Measurements from ENCODE around the gene ARF1. TPM values are rescaled to one million over a fixed set of nuclear protein-coding genes. Genes with fewer than 3 reads are reported as not detected.

The ARF1 gene
- polyA plus RNA-seq, 3 donors: 289 to 357 (median 319) TPM

DNA sequence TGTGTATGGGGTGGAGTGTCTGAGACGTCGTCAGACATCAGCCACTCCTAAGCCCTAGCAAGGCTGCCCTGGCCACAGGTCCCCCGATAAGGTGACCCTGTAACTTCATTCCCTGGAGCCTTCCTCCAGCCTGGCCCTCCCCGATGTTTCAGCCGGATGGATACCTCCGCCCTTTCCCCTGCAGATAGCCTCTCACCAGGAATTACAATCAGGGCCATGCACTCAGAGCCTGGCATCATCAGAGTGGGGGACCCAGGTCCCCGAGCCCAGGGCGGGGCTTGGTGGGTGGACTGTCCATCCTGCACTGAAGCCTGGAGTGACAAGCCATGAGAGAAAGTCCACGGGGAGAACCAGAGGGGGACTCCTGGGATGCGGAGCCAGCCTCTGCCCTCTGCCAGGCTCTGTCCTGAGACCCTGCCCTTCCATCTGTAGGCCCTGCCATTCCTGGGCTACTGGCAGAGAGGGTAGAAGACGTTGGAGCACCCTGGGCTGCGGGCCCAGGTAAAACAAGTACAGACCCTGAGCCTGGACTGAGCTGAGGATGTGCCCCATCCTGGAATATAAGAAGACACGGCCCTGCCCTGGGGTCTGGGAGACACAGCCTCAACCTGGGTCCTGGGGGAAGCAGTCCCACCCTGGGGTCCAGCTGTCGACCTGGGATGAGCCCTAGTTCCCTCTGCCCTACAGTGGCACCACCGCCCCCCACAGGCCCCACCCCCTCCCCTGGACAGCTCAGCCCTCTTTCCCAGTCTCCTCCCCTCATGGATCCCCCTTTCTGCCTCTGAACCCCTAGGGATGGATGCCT is 16.8 kb upstream of the ARF1 start:
- no peak overlapping the region for H3K27ac ChIP-seq (ENCODE audit: low read depth, low read length)
- 72 to 75% (median 73%) methylated on average over 15 of the region's 15 CpGs for WGBS, 3 donors

DNA sequence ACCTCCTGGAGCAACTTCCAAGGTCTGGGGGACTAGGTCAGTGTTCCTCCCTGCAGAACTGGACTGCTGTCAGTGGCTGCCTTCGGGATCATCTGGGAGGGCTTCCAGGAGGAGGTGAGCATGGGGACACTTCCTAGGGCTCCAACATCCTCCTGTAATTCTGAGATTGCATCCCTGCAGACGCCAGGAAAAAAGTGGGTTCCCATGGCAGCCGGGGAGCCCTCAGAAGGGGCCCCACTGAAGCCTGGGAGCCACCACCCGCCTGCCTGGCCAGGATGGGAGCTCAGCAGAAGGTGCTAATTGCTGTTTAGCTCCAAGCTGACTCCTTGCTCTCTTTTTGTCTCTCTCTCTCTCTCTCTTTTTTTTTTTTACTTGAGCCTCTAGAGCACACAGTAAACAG is 16.1 kb upstream of the ARF1 start:
- no peak overlapping the region for H3K27ac ChIP-seq (ENCODE audit: low read depth, low read length)
- WGBS, 3 donors: 29 to 44% (median 40%) methylated on average over 4 of the region's 4 CpGs

DNA sequence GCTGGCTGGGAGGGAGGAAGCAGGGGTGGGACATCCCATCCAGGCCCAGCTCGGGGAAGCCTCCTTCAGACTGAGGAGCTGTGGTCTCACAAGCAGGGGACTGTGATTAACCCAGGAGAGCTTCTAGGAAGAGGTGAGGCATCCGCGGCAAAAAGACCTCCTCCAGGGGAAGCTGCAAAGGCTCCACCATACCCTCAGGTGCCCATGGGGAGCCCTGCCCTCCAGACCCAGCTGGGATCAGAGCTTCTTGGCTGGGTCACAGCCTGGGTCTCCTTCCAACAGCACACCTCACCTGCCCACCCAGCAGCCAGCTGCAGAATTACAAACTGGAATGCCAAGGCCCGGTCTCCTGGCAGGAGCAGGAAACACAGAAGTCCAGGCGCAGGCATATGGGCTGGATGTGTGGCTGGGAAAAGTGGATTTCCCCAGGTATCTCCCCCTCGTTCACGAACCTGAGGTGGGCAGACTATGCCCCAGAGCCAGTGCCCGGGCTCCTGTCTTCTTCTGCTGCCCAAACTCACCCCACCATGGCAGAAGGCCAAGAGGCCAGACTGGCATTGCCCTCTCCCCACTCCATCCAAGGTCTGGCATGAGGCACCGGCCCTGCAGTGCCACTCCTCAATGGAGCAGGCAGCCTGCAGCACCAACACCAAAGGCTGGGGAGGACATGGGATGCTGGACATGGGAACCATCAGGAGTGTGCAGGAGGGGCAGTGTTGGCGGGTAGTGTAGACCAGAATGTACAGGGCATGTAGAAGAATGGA is 15.4 kb upstream of the ARF1 start:
- no peak overlapping the region for H3K27ac ChIP-seq (ENCODE audit: low read depth, low read length)
- 58 to 62% (median 61%) methylated on average over 10 of the region's 10 CpGs for WGBS, 3 donors

DNA sequence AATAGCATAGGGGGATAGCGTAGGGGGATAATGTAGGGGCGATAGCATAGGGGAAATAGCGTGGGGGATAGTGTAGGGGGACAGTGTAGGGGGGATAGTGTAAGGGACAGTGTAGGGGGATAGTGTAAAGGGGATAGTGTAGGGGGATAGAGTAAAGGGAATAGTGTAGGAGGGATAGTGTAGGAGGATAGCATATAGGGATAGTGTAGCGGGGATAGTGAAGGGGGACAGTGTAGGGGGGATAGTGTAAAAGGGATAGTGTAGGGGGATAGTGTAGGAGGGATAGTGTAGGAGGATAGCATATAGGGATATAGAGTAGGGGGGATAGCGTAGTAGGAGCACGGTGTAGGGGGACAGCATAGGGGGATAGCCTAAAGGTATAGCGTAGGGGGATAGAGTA is 14.1 kb upstream of the ARF1 start:
- WGBS, 3 donors: 74 to 77% (median 76%) methylated on average over 7 of the region's 7 CpGs
- no peak overlapping the region for H3K27ac ChIP-seq (ENCODE audit: low read depth, low read length)

DNA sequence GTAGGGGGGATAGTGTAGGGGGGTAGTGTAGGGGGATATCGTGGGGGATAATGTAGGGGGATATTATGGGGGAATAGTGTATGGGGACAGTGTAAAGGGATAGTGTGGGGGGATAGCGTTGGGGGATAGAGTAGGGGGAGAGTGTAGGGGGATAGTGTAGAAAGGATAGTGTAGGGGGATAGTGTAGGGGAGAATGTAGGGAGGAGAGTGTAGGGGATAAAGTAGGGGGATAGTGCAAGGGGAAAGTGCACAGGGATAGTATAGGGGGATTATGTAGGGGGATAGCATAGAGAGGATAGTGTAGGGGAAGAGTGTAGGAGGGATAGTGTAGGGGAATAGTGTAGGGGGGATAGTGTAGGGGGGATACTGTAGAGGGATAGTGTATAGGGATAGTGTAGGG is 12.3 kb upstream of the ARF1 start:
- 35 to 66% (median 65%) methylated on average over 2 of the region's 2 CpGs for WGBS, 3 donors
- no peak overlapping the region for H3K27ac ChIP-seq (ENCODE audit: low read depth, low read length)

DNA sequence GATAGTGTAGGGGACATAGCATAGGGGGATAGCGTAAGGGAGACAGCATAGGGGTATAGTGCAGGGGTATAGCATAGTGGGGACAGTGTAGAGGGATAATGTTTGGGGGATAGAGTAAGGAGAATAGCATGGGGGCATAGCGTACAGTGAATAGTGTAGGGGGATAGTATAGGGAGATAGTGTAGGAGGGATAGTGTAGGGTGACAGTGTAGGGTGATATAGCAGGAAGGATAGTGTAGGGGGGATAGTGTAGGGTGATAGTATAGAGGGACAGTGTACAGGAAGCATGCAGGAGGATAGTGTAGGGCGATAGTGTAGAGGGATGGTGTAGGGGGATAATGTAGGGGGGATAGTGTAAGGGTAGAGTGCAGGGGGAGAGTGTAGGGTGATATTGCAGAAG is 11.7 kb upstream of the ARF1 start:
- H3K27ac ChIP-seq (ENCODE audit: low read depth, low read length): no peak overlapping the region
- 59 to 78% (median 69%) methylated on average over 3 of the region's 3 CpGs for WGBS, 3 donors

DNA sequence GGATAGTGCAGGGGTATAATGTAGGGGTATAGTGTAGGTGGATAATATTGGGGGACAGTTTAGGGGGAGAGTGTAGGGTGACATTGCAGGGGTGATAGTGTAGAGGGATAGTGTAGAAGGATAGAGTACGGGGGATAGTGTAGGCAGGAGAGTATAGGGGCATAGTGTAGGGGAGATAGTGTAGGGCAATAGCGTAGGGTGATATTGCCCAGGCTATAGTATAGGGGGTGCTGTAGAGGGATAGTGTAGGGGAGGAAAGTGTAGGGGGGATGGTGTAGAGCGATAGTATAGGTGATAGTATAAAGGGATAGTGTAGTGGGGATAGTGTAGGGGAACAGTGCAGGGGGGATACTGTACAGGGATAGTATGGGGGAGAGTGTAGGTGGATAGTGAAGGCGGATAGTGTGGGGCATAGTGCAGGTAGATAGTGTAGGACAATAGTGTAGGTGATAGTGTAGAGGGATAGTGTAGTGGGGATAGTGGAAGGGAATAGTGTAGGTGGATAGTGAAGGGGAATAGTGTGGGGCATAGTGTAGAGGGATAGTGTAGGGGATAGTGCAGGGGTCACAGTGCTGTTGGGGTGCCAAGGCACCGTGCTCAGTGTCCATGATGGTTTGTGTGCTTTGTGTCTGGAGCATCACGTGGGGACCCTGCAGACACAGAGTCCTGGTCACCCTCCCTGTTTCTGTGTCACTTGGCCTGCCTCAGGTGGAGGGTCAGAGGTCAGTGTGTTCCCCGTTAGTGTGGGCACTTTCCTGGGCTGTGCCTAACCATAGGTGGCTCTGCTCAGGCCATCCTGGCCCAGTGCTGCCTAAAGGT is 10.5 kb upstream of the ARF1 start:
- no peak overlapping the region for H3K27ac ChIP-seq (ENCODE audit: low read depth, low read length)
- 44 to 72% (median 61%) methylated on average over 6 to 7 of the region's 7 CpGs for WGBS, 3 donors

DNA sequence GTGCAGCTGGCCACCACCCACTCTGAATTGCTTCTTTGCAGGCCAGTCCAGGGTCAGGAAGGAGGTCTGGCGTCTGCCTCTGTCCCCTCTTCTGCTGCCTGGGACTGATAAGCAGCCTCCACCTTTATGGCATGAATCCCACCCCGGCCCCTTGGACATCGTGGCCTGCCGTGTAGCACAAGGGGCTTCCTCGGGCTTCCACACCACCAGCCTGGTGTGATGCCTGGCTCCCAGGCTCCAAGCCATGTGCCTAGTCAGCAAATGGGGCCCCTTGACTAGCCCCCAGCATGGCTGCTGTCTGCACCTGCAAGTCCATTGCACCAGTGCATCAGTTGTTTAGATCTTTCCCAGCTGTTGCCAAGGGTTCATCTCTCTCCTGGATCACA is 9.9 kb upstream of the ARF1 start:
- WGBS, 3 donors: 41 to 51% (median 44%) methylated on average over 5 of the region's 5 CpGs
- no peak overlapping the region for H3K27ac ChIP-seq (ENCODE audit: low read depth, low read length)

DNA sequence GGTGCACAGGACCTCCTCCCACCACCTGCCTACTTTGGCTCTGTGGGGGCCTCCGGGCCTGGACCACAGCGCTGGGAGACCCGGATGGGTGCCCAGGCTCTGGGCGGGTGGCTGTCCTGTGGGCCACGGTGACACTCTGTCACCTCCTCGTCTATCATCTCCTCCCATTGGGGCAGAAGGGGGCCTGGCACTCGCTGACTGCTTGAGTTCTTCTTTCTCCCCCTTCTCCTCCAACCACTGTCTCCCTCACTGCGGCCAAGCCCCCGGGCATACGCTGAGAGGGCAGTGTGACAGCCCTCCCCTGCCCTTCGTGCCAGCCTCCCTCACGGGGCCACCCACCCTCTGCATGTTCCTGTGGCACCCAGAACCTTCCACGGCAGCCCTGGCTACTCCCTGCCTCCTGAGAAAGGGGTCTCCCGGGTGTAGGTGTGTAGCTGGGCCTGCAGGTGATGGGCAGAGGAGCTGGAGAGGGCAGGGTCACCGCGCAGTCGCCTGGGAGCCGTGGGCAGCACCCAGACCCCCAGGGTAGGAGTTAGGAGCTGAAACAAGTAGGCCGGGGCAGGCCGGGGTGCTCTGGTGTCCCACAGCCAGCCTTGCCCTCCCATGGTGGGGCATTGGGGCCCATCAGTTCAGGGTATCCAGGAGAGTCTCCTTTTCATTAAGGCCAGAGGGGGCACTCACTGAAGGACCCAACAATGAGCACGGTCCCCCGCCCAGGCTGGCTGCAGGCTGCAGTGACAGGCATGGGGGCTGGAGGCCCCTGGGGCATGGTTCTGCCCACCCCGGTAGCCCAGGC is 9.2 kb upstream of the ARF1 start:
- no peak overlapping the region for H3K27ac ChIP-seq (ENCODE audit: low read depth, low read length)
- 66 to 70% (median 69%) methylated on average over 22 to 23 of the region's 23 CpGs for WGBS, 3 donors

DNA sequence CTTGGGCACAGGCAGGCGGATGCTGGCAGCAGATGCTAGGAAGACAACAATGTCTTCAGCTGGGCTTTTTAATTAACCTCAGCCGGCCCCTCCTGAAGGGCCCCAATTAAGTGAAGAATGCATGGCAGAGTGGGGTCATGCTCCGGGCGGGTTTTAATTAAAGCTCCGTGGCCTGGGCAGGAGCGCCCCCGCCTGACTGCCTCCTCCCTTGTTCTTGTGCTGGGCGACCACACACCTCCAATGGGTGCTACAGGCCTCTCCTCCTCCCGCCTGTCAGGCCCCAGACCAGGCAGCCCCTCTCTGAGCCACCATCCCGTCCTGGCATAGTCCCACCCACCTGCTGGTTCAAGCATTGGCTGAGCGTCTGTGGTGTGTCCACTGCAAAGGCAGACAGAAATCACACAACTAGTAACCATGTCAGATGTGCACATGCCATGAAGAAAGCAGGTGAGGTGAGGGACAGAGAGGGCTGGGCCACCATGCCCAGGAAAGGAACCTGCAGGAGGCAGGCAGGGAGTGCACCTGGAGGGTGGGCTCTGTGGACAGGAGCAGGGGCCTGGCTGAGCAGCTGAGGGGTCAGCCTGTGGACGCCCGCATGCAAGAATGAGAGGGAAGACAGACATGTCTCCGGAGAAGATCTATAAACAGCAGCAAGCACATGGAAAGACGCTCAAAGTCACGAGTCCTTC is 8.5 kb upstream of the ARF1 start:
- no peak overlapping the region for H3K27ac ChIP-seq (ENCODE audit: low read depth, low read length)
- WGBS, 3 donors: 44 to 56% (median 49%) methylated on average over 12 to 16 of the region's 16 CpGs

DNA sequence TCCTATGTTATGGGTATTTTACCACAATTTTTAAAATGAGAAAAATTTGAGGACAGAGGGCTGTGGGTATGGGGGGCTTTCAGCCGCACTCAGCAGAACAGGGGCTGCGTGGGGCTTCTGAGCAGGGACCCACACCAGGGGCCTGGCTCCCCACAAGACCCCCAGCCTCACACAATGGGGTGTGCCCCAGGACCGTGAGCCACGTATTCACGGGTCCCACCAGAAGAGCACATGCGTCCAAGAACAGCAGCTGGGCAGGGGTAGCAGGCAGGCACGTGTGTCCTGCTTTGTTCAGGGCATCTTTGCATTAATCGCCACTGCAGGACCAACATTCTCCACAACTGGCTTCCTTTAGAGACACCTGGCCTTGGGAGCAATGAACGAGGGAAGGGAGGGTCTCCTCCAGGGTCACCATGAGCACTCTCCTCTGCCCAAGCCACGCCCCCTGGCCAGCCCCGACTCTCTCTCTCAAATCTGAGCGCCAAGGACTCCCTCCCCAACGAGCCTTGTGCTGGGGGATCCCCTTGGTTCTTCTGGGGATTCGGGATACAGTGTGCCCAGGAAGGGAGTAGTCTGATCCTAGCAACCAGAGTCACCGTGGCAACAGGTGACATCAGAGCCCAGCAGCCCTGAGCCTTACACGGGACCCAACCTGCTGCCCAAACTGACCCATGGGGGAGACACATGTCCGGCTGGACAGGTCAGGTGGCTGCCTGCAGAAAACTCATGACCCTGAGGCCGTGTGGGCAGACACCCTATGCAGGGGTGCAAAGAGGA is 7.4 kb upstream of the ARF1 start:
- 41 to 49% (median 42%) methylated on average over 18 of the region's 18 CpGs for WGBS, 3 donors
- H3K27ac ChIP-seq (ENCODE audit: low read depth, low read length): no peak overlapping the region

DNA sequence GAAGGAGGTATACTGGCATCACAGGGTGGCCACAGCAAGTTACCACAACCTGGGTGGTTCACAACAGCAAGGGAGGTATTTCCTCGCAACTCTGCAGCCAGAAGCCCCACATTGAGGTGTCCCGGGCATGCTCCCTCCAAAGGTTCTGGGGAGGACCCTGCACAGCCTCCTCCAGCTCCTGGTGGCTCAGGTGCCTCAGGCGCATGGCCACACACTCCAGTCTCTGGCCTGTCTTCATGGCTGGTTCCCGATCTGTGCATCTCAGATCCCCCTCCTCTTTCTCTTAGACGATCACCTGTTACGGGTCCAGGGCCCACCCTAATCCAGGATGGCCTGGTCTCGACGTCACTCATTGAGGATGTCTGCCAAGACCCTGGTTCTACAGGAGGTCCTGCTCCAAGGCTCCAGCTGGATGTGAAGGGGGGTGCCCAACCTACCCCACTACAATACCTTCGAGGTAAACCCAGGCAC is 6.7 kb upstream of the ARF1 start:
- 78 to 86% (median 79%) methylated on average over 9 of the region's 9 CpGs for WGBS, 3 donors
- no peak overlapping the region for H3K27ac ChIP-seq (ENCODE audit: low read depth, low read length)

DNA sequence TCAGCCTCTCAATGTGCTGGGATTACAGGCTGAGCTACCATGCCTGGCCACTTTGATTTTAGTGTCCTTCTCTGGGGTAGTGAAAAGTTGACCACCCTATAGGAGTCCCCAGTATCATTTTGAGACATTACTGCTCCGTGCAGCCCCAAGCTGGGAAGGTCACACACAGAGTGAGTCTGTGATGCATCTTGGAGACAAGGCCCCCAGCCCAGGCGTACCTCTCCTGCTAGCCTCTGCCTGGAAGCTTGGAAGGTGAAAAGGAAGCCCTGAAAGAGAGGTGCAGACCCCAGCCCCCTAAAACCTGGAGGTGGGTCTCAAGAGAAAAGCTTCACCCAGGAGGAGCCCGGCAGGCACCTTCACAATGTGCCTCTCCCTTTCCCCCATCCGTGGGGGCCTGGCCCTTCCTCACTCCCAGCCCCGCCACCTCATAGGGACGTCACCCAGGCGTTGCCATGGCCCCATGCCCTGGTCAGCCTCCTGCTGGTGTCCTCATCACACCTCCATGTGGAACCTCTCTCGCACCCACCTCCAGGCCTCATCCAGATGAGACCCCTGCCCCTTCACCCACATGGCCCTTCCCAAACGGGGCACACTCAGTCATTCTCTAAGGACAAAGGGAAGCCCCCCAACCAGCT is 5.6 kb upstream of the ARF1 start:
- H3K27ac ChIP-seq (ENCODE audit: low read depth, low read length): no peak overlapping the region
- WGBS, 3 donors: 74 to 82% (median 77%) methylated on average over 8 to 9 of the region's 9 CpGs

DNA sequence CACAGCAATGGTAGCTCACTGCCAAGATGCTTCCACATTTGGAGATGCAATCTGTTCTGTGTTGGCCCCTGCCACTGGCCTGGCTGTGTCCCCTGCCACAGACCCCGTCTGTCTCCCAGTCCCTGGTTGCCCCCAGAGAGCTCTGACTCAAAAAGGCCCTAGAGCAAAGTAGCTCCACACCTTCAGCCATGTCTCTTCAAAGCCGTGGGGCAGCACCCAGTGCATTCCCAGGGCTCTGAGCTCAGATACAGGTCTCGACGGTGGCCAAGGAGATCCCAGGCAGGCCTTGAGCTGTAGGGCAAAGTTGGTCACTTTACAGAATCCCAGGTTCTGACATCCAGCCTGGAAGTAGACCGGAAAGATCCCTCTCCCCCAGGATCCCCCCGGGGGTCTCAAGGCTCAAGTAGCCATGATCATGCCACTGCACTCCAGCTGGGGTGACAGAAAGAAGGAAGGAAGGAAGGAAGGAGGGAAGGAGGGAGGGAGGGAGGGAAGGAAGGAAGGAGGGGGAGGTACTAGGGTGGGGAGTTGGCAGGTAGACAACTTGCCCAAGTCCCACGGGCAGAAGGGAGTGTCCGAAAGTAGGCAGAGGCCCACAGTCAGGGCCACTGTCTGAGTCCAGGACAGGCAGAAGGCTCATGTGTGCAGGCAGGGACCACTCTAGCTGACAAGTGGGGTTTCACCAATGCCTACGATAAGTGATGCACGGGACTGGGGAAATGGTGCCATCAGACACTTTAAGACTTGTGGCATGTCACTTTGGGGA is 4.8 kb upstream of the ARF1 start:
- no peak overlapping the region for H3K27ac ChIP-seq (ENCODE audit: low read depth, low read length)
- WGBS, 3 donors: 60 to 70% (median 62%) methylated on average over 10 of the region's 10 CpGs

DNA sequence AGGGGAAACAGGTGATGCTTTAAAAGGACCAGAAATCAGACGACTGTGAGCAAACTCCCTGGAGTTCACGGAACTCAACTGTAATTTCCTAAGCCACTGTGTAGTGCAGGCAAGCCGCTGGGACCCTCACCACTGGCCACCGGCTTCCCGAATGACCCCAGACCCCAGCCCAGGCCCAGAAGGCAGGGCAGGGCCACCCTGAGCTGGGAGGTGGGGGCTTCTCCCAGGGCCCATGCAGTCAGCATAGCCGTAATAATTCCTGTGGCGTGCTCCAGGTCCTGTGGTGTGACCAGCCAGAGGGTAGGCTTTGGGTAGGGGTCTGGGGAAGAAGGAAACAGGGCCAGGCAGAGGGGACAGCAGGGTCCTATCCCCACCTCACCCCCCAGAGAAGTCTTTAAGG is 3.5 kb upstream of the ARF1 start:
- no peak overlapping the region for H3K27ac ChIP-seq (ENCODE audit: low read depth, low read length)
- WGBS, 3 donors: 86 to 94% (median 87%) methylated on average over 7 of the region's 7 CpGs

Measured in adipose tissue (tissue), 3 donors.